CD8-positive, alpha-beta memory T cell (primary cell): ENCODE measurements around the gene TOR4A. TPM values are rescaled to one million over a fixed set of nuclear protein-coding genes. Genes with fewer than 3 reads are reported as not detected.

Source experiments
- CTCF ChIA-PET: fragments of 350-600 bp; sonication (Branson Sonifier 250); formaldehyde crosslinking; loops from one replicate; lab custom pipeline; 2021; ENCODE audit warnings: antibody characterized with exemption; lab: Charles Lee
- POLR2A ChIA-PET: fragments of 350-600 bp; sonication (Branson Sonifier 250); formaldehyde crosslinking; loops from one replicate; lab custom pipeline; 2021; ENCODE audit warnings: antibody characterized with exemption; lab: Charles Lee
- DNase-seq, 5 donors: peaks; one replicate each; pipeline versions ENCODE4 v3.0.0 to v3.0.0-alpha.2; 2020 to 2022; ENCODE audit warnings: mixed read lengths in 1 of 5
- H3K27ac ChIP-seq: one replicate; pipeline ENCODE4 v1.7.0; 2013; ENCODE audit warnings: low read depth, mild to moderate bottlenecking, low read length, moderate library complexity
- H3K27me3 ChIP-seq: 2 replicates; pipeline ENCODE4 v1.7.0; 2013; ENCODE audit warnings: low read length, mild to moderate bottlenecking; ENCODE audit not compliant: insufficient read depth, poor library complexity, severe bottlenecking
- H3K36me3 ChIP-seq: 2 replicates; pipeline ENCODE4 v1.7.0; 2013; ENCODE audit warnings: mild to moderate bottlenecking, low read length, moderate library complexity; ENCODE audit not compliant: insufficient read depth
- H3K4me1 ChIP-seq: 2 replicates; pipeline ENCODE4 v1.7.0; 2013; ENCODE audit warnings: mild to moderate bottlenecking, low read length, moderate library complexity; ENCODE audit not compliant: insufficient read depth
- H3K4me3 ChIP-seq: 2 replicates; pipeline ENCODE4 v1.7.0; 2013; ENCODE audit warnings: mild to moderate bottlenecking, low read length
- H3K9me3 ChIP-seq: 2 replicates; pipeline ENCODE4 v1.7.0; 2013; ENCODE audit warnings: mild to moderate bottlenecking, low read length
- H3K27ac Mint-ChIP-seq, 8 donors: one replicate each; pipeline ENCODE4 v1.8.0; 2020 to 2021; ENCODE audit warnings: mixed read lengths in 8 of 8, mild to moderate bottlenecking in 6 of 8, inconsistent platforms in 3 of 8, moderate library complexity in 3 of 8
- H3K27me3 Mint-ChIP-seq, 2 donors: one replicate each; pipeline ENCODE4 v1.8.0; 2020 to 2021; ENCODE audit warnings: mixed read lengths in 2 of 2, mild to moderate bottlenecking in 1 of 2, moderate library complexity in 1 of 2
- H3K36me3 Mint-ChIP-seq, 3 donors: one replicate each; pipeline ENCODE4 v1.8.0; 2020 to 2021; ENCODE audit warnings: mixed read lengths in 3 of 3, inconsistent platforms in 1 of 3, mild to moderate bottlenecking in 1 of 3
- H3K4me1 Mint-ChIP-seq, 3 donors: one replicate each; pipeline ENCODE4 v1.8.0; 2020 to 2021; ENCODE audit warnings: mixed read lengths in 3 of 3, inconsistent platforms in 1 of 3, mild to moderate bottlenecking in 1 of 3
- H3K4me3 Mint-ChIP-seq, 7 donors: one replicate each; pipeline ENCODE4 v1.8.0; 2020 to 2021; ENCODE audit warnings: mixed read lengths in 7 of 7, mild to moderate bottlenecking in 6 of 7, moderate library complexity in 4 of 7, inconsistent platforms in 2 of 7
- H3K9me3 Mint-ChIP-seq, 5 donors: one replicate each; pipeline ENCODE4 v1.8.0; 2020 to 2022; ENCODE audit warnings: mixed read lengths in 5 of 5, mild to moderate bottlenecking in 3 of 5, moderate library complexity in 2 of 5, inconsistent platforms in 1 of 5
- polyA plus RNA-seq: library from polyadenylated mRNA; unstranded; fragments of 300-500 nt; fragmentation: Illumina TruSeq; gene quantifications from one replicate; pipeline ENCODE4 v1.2.3, GENCODE V29; 2021
- total RNA-seq, 2 experiments: library from RNA; stranded (reverse); gene quantifications; one replicate each; pipeline ENCODE4 v1.2.3, GENCODE V29; 2021

The TOR4A gene
- total and polyA plus RNA-seq, 3 experiments from 2014 or later: 1.8 to 3.9 (median 3.3) TPM

DNA sequence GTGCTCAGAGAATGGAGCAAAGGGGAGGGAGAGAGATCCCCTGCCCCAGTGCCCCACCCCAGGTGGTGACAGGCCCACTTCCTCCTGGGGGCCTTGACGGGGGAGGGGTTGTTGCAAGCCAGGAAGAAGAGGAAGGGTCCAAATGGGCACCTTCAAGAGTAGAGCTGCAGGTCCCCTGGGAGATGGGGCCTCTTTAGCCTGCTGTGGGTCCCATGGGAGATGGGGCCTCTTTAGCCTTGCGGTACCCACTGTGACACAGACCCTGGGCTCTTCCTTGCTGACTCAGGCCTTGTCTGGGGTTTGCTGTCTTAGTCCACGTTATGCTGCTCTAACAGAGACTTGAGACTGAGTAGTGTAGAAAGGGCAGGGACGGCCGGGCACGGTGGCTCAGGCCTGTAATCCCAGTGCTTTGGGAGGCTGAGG, 9.6 kb upstream of the TOR4A start:
- H3K4me1 ChIP-seq: peaks cover 14% of the 10 kb centered on the region
- H3K27ac ChIP-seq: peak overlapping the region; percentile 5
- H3K4me1 Mint-ChIP-seq: peaks cover 6 to 11% (median 10%) of the 10 kb centered on the region in 3 donors
- H3K4me3 Mint-ChIP-seq: no peak overlapping the region
- H3K9me3 ChIP-seq: no peaks in the 10 kb centered on the region
- peaks cover 5 to 65% (median 13%) of the 10 kb centered on the region in 3 donors for H3K36me3 Mint-ChIP-seq
- H3K27ac Mint-ChIP-seq: peak overlapping the region in 2 of 8 donors; percentile 25 to 75
- POLR2A ChIA-PET: no interaction called here
- H3K27me3 ChIP-seq: no peaks in the 10 kb centered on the region
- no peak for DNase-seq
- H3K4me3 ChIP-seq: no peak overlapping the region
- peaks cover 4% of the 10 kb centered on the region for H3K36me3 ChIP-seq
- CTCF ChIA-PET: no interaction called here
- H3K27me3 Mint-ChIP-seq: no peaks in the 10 kb centered on the region
- H3K9me3 Mint-ChIP-seq: no peaks in the 10 kb centered on the region

DNA sequence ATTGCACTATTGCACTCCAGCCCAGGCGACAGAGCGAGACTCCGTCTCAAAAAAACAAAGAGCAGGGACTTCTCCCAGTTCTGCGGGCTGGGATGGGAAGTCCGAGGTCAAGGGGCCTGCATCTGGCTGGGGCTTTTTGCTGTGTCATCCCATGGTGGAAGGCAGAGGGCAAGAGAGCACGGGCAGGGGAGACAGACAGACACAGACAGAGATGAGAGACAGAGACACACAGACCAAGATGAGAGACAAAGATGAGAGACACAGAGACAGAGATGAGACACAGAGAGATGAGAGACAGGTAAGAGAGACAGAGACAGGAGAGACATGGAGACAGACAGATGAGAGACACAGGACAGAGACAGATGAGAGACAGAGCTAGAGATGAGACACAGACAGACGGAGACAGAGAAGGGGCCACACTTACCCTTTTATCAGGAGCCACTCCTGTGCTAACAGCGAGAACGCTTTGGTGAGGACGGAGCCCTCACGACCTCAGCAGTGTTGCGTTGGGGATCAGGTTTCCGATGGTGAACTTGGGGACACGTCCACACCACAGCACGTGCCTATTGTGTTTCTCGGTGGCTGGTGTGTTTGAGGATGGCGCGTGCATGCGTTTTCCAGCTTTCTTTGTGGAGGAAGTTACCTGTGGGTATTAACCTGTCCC, 8.9 kb upstream of the TOR4A start:
- Mint-ChIP-seq H3K9me3 (no peaks in the 10 kb centered on the region), H3K27ac (peak overlapping the region in 1 of 8 donors; percentile 26), H3K4me1 (peaks cover 6 to 11% (median 10%) of the 10 kb centered on the region in 3 donors), H3K36me3 (peaks cover 5 to 64% (median 15%) of the 10 kb centered on the region in 3 donors), H3K4me3 (no peak overlapping the region), H3K27me3 (no peaks in the 10 kb centered on the region)
- H3K27me3 ChIP-seq: no peaks in the 10 kb centered on the region
- H3K36me3 ChIP-seq: peaks cover 4% of the 10 kb centered on the region
- no peak overlapping the region for H3K4me3 ChIP-seq
- no peak for DNase-seq
- H3K9me3 ChIP-seq: no peaks in the 10 kb centered on the region
- H3K4me1 ChIP-seq: peaks cover 14% of the 10 kb centered on the region
- peak overlapping the region; percentile 5 for H3K27ac ChIP-seq
- ChIA-PET CTCF (no interaction called here), POLR2A (no interaction called here)

DNA sequence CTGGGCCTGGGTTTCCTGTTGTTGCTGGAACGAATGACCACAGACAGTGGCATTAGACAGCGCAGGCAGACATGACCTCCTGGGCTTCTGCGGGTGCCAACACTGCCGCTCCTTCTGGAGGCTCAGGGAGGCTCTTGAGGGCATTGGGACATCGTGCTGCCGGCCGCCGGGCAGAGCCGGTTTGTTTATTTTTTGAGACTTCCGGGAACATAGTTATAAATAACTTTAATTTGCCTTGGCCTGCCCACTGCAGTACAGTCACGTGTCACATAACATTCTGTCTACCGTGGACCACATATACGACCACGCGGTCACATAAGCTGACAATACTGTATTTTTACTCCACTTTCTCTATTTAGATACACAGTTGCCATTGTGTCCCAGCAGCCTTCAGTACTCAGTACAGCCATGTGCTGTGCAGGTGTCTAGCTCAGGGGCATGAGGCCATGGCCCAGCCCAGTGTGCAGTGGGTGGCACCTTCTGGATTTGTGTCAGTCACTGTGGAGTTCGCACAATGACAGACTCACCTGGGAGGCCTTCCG, 8.2 kb upstream of the TOR4A start:
- no peaks in the 10 kb centered on the region for H3K27me3 Mint-ChIP-seq
- ChIA-PET POLR2A (no interaction called here), CTCF (no interaction called here)
- H3K9me3 Mint-ChIP-seq: no peaks in the 10 kb centered on the region
- Histone ChIP-seq H3K27ac (peak overlapping the region; percentile 5), H3K36me3 (peaks cover 4% of the 10 kb centered on the region), H3K9me3 (no peaks in the 10 kb centered on the region), H3K27me3 (no peaks in the 10 kb centered on the region), H3K4me3 (no peak overlapping the region), H3K4me1 (peaks cover 14% of the 10 kb centered on the region)
- H3K27ac Mint-ChIP-seq: no peak overlapping the region
- DNase-seq: no peak
- peaks cover 5 to 57% (median 15%) of the 10 kb centered on the region in 3 donors for H3K36me3 Mint-ChIP-seq
- peaks cover 6 to 11% (median 10%) of the 10 kb centered on the region in 3 donors for H3K4me1 Mint-ChIP-seq
- no peak overlapping the region for H3K4me3 Mint-ChIP-seq

DNA sequence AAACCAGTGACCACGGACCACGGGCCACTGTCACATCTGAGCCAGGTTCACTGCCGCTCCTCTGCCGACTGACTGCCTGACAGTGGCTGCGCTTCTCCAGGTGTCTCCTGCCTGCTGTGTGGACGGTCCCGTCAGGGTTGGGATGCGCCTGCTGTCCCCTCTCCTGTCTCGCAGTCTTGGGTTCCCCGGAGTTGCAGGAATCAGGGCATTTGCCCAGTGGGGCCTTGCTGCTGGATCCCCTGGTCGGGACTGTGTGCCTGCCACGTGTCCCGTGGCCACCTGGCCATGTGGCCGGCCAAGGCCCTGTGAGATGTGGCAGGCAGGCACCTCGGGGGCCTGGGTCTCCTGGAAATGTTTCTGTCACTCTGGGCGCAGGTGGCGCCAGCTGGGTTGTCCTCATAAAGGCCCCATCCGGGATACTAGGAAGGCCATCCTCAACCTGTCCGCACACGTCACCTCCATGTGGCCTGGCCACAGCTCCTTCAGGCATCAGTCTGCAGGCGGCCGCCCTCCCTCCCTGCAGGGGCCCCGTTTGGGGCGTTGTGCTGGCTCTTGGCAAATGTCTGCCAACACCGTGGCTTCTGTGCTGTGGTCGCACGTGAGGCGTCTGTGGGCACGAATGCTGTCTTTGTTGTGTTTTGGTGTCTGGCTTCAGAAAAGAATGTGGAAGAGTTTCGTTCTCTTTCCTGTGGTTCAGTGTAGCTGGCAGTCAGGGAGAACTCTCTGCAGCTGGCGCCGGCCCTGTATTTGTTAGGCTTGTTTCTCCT, 6.4 kb upstream of the TOR4A start:
- H3K27ac ChIP-seq: no peak overlapping the region
- no peaks in the 10 kb centered on the region for H3K27me3 ChIP-seq
- H3K4me1 Mint-ChIP-seq: peaks cover 6 to 18% (median 10%) of the 10 kb centered on the region in 3 donors
- peak overlapping the region in 2 of 7 donors; percentile 20 to 32 for H3K4me3 Mint-ChIP-seq
- H3K9me3 ChIP-seq: no peaks in the 10 kb centered on the region
- H3K27me3 Mint-ChIP-seq: peaks cover 4 to 5% of the 10 kb centered on the region in 2 donors
- peak in 2 of 5 donors; percentile 24 to 71 for DNase-seq
- no peak overlapping the region for H3K4me3 ChIP-seq
- CTCF ChIA-PET: interaction anchor here (1.4 kb wide), 1 partner anchor 35 kb away, joined by 3 read pairs; no protein-coding TSS in a partner anchor
- peaks cover 5 to 46% (median 14%) of the 10 kb centered on the region in 3 donors for H3K36me3 Mint-ChIP-seq
- peak overlapping the region in 3 of 8 donors; percentile 6 to 75 (median 43) for H3K27ac Mint-ChIP-seq
- H3K9me3 Mint-ChIP-seq: no peaks in the 10 kb centered on the region
- POLR2A ChIA-PET: no interaction called here
- H3K4me1 ChIP-seq: peaks cover 14% of the 10 kb centered on the region
- H3K36me3 ChIP-seq: peaks cover 3% of the 10 kb centered on the region

DNA sequence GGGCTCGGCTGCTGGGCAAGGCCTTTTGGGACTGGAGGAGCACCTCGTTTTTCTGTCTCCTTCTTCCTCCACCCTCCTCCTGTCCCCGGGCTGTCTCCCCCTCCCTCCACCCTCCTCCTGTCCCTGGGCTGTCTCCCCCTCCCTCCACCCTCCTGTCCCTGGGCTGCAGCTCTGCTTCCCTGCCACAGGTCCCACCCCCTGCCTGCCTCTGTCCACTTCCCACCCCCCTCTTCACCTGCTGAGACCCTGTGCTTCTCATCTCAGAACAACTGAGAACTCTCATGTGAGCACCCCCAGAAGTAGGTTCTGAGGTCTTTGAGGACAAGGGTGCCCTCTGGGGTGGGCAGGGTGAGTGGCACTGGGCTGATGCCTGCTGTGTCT, 5.8 kb upstream of the TOR4A start:
- Histone ChIP-seq H3K4me3 (no peak overlapping the region), H3K4me1 (peaks cover 14% of the 10 kb centered on the region), H3K27ac (no peak overlapping the region), H3K27me3 (no peaks in the 10 kb centered on the region), H3K36me3 (no peaks in the 10 kb centered on the region), H3K9me3 (no peaks in the 10 kb centered on the region)
- no peaks in the 10 kb centered on the region for H3K9me3 Mint-ChIP-seq
- ChIA-PET POLR2A (no interaction called here), CTCF (interaction anchor here (1.4 kb wide), 1 partner anchor 35 kb away, joined by 3 read pairs; no protein-coding TSS in a partner anchor)
- H3K36me3 Mint-ChIP-seq: peaks cover 5 to 42% (median 14%) of the 10 kb centered on the region in 3 donors
- no peak for DNase-seq
- peak overlapping the region in 2 of 8 donors; percentile 6 to 43 for H3K27ac Mint-ChIP-seq
- peak overlapping the region in 2 of 7 donors; percentile 32 to 70 for H3K4me3 Mint-ChIP-seq
- peaks cover 4 to 5% of the 10 kb centered on the region in 2 donors for H3K27me3 Mint-ChIP-seq
- H3K4me1 Mint-ChIP-seq: peaks cover 6 to 21% (median 10%) of the 10 kb centered on the region in 3 donors

DNA sequence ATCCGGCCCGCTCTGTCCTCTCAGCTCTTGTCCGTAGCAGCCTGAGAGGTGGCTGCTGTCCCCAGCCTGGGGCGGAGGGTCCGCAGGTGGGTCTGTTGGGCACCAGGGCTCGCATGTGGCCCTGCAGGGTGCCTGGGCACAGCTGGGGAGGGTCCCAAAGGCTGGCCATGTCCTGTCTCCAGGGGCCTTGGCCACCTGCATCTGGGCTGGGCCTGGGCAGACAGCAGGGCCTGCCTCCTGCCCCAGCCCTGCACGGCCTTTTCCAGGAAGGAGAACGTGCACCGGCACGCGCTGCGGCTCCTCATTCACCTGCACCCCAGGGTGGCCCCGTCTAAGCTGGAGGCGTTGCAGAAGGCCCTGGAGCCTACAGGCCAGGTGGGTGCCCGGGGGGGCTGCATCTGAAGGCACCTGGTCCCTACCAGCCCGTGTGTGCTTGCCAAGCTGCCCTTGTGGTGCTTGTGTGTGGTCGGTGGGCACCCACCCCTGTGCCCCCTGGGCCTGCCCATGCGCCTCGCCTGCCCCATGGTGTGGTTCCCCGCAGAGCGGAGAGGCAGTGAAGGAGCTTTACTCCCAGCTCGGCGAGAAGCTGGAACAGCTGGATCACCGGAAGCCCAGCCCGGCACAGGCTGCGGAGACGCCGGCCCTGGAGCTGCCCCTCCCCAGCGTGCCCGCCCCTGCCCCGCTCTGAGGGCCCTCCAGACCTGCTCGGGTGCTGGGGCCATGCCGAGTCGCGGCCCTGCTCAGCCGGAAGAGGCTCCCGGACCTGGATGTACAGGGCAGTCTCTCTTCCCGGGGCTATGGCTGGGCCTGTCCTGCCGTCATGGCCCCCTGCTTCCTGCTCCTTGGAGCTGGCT, 5.1 kb upstream of the TOR4A start:
- H3K9me3 ChIP-seq: no peaks in the 10 kb centered on the region
- H3K36me3 ChIP-seq: no peaks in the 10 kb centered on the region
- Mint-ChIP-seq H3K27me3 (peaks cover 5% of the 10 kb centered on the region in 2 donors), H3K9me3 (no peaks in the 10 kb centered on the region), H3K36me3 (peaks cover 5 to 36% (median 14%) of the 10 kb centered on the region in 3 donors), H3K27ac (peak overlapping the region in 1 of 8 donors; percentile 46), H3K4me3 (no peak overlapping the region), H3K4me1 (peaks cover 8 to 29% (median 10%) of the 10 kb centered on the region in 3 donors)
- no peak for DNase-seq
- ChIA-PET CTCF (interaction anchor here (1.4 kb wide), 1 partner anchor 36 kb away, joined by 3 read pairs; no protein-coding TSS in a partner anchor), POLR2A (no interaction called here)
- peaks cover 19% of the 10 kb centered on the region for H3K4me1 ChIP-seq
- no peak overlapping the region for H3K27ac ChIP-seq
- no peaks in the 10 kb centered on the region for H3K27me3 ChIP-seq
- H3K4me3 ChIP-seq: no peak overlapping the region

DNA sequence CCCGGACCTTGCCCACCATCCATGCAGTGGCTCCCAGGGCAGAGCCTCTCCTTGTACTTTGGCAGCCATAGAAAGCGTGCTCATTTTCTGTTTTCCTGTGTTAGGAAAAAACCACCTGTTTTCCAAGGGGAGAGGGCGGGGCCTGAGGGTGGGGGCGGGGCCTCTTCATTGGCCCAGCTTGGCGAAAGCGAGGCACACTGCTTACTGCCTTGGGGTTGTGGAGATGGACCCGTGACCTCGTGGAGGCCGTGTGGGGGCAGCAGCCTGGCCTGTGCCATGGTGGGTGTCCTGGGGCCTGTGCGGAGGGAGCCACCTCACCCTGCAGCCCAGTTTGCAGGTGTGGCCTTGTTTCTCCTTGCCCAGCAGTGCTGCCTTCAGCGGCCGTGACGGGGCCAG, 4.4 kb upstream of the TOR4A start:
- Histone ChIP-seq H3K4me1 (peaks cover 25% of the 10 kb centered on the region), H3K4me3 (no peak overlapping the region), H3K27me3 (no peaks in the 10 kb centered on the region), H3K36me3 (no peaks in the 10 kb centered on the region), H3K27ac (no peak overlapping the region), H3K9me3 (no peaks in the 10 kb centered on the region)
- no peak overlapping the region for H3K4me3 Mint-ChIP-seq
- no peak overlapping the region for H3K27ac Mint-ChIP-seq
- ChIA-PET CTCF (no interaction called here), POLR2A (no interaction called here)
- H3K9me3 Mint-ChIP-seq: no peaks in the 10 kb centered on the region
- H3K4me1 Mint-ChIP-seq: peaks cover 10 to 34% (median 10%) of the 10 kb centered on the region in 3 donors
- no peak for DNase-seq
- H3K36me3 Mint-ChIP-seq: peaks cover 5 to 29% (median 11%) of the 10 kb centered on the region in 3 donors
- peaks cover 5% of the 10 kb centered on the region in 2 donors for H3K27me3 Mint-ChIP-seq
